CD4-positive, CD25-positive, alpha-beta regulatory T cell (primary cell): ENCODE data around the gene TET3. TPM values are rescaled to one million over a fixed set of nuclear protein-coding genes. Genes with fewer than 3 reads are reported as not detected.

Experiments
- ATAC-seq, 2 donors: fragments of 150-1000 bp; cut with Tn5 transposase; one replicate each; pipeline ENCODE4 v1.10.0; 2021; ENCODE audit warnings: low read depth in 2 of 2, moderate number of reproducible peaks in 2 of 2, moderate library complexity in 1 of 2
- DNase-seq, 3 donors: peaks; one replicate each; pipeline versions ENCODE4 v3.0.0 to v3.0.0-alpha.2; 2012 to 2022; ENCODE audit warnings: mixed read lengths in 1 of 3
- H3K27ac ChIP-seq: one replicate; pipeline ENCODE4 v1.7.0; 2013; ENCODE audit warnings: mild to moderate bottlenecking, low read length; ENCODE audit not compliant: insufficient read depth, poor library complexity, severe bottlenecking
- H3K27me3 ChIP-seq: one replicate; pipeline ENCODE4 v1.7.0; 2013; ENCODE audit warnings: low read length; ENCODE audit not compliant: control insufficient read depth, insufficient read depth
- H3K36me3 ChIP-seq: one replicate; pipeline ENCODE4 v1.7.0; 2013; ENCODE audit warnings: mild to moderate bottlenecking, low read length, moderate library complexity; ENCODE audit not compliant: control insufficient read depth, insufficient read depth
- H3K4me1 ChIP-seq: 2 replicates; pipeline ENCODE4 v1.7.0; 2013; ENCODE audit warnings: mild to moderate bottlenecking, low read length; ENCODE audit not compliant: insufficient read depth, control insufficient read depth, poor library complexity, severe bottlenecking
- H3K4me3 ChIP-seq: one replicate; pipeline ENCODE4 v1.7.0; 2013; ENCODE audit warnings: low read depth, mild to moderate bottlenecking, low read length, moderate library complexity
- H3K9me3 ChIP-seq, 2 experiments: 1 replicate in 1 of 2; 2 replicates in 1 of 2; pipeline ENCODE4 v1.7.0; 2013; ENCODE audit warnings: low read length in 2 of 2, mild to moderate bottlenecking in 1 of 2, moderate library complexity in 1 of 2; ENCODE audit not compliant: control insufficient read depth in 2 of 2
- H3K27ac Mint-ChIP-seq, 3 donors: one replicate each; pipeline ENCODE4 v1.8.0; 2020 to 2022; ENCODE audit warnings: mild to moderate bottlenecking in 3 of 3, mixed read lengths in 3 of 3, moderate library complexity in 2 of 3
- H3K27me3 Mint-ChIP-seq: one replicate; pipeline ENCODE4 v1.8.0; 2022; ENCODE audit warnings: mild to moderate bottlenecking, mixed read lengths
- H3K36me3 Mint-ChIP-seq: one replicate; pipeline ENCODE4 v1.8.0; 2020; ENCODE audit warnings: mixed read lengths
- H3K4me1 Mint-ChIP-seq, 4 donors: one replicate each; pipeline ENCODE4 v1.8.0; 2020 to 2022; ENCODE audit warnings: mixed read lengths in 4 of 4, mild to moderate bottlenecking in 1 of 4
- H3K4me3 Mint-ChIP-seq, 4 donors: one replicate each; pipeline ENCODE4 v1.8.0; 2020 to 2022; ENCODE audit warnings: mild to moderate bottlenecking in 4 of 4, mixed read lengths in 4 of 4, moderate library complexity in 3 of 4
- H3K9me3 Mint-ChIP-seq, 7 donors: one replicate each; pipeline ENCODE4 v1.8.0; 2020 to 2022; ENCODE audit warnings: mixed read lengths in 7 of 7, mild to moderate bottlenecking in 3 of 7, moderate library complexity in 2 of 7
- polyA plus RNA-seq, 4 donors: library from polyadenylated mRNA; unstranded; fragments of 300-500 nt; fragmentation: Illumina TruSeq; gene quantifications; one replicate each; pipeline ENCODE4 v1.2.3, GENCODE V29; 2021
- total RNA-seq: library from RNA; stranded (reverse); gene quantifications from one replicate; pipeline ENCODE4 v1.2.3, GENCODE V29; 2022

The TET3 gene
- total and polyA plus RNA-seq, 5 donors from 2014 or later = 0.22 to 26.3 (median 0.30) TPM

GRCh38 chr2:73942664-73943063, 42.0 kb upstream of the TET3 start:
- Histone ChIP-seq H3K4me1 (peaks cover 8% of the 10 kb centered on the region), H3K36me3 (peaks cover 48% of the 10 kb centered on the region), H3K27me3 (no peaks in the 10 kb centered on the region), H3K4me3 (no peak overlapping the region), H3K9me3 (no peaks in the 10 kb centered on the region), H3K27ac (peak overlapping the region; percentile 36)
- Mint-ChIP-seq H3K27me3 (no peaks in the 10 kb centered on the region), H3K4me1 (peaks cover 22 to 97% (median 65%) of the 10 kb centered on the region in 4 donors), H3K9me3 (no peaks in the 10 kb centered on the region), H3K27ac (peak overlapping the region in 1 of 3 donors; percentile 72), H3K4me3 (no peak overlapping the region), H3K36me3 (peaks cover 44% of the 10 kb centered on the region)
- DNase-seq (no peak), ATAC-seq (no peak)

- H3K36me3 ChIP-seq = peaks cover 54% of the 10 kb centered on the region
Observed at GRCh38 chr2:73944714-73945113, 40.0 kb upstream of the TET3 start.

GRCh38 chr2:73946215-73946614, 38.5 kb upstream of the TET3 start:
- Mint-ChIP-seq H3K4me1 (peaks cover 28 to 97% (median 59%) of the 10 kb centered on the region in 4 donors), H3K9me3 (no peaks in the 10 kb centered on the region), H3K27ac (peak overlapping the region in 2 of 3 donors; percentile 86 to 88), H3K4me3 (no peak overlapping the region), H3K36me3 (peaks cover 42% of the 10 kb centered on the region), H3K27me3 (no peaks in the 10 kb centered on the region)
- H3K4me3 ChIP-seq = no peak overlapping the region
- no peak overlapping the region for H3K27ac ChIP-seq
- H3K36me3 ChIP-seq = peaks cover 65% of the 10 kb centered on the region
- H3K9me3 ChIP-seq = no peaks in the 10 kb centered on the region
- no peaks in the 10 kb centered on the region for H3K27me3 ChIP-seq
- DNase-seq (no peak), ATAC-seq (no peak)
- H3K4me1 ChIP-seq = peaks cover 21% of the 10 kb centered on the region

More at GRCh38 chr2:73944714-73945113, 40.0 kb upstream of the TET3 start:
- H3K27ac Mint-ChIP-seq = peak overlapping the region; percentile 62 to 88 (median 76)
- H3K4me3 ChIP-seq = no peak overlapping the region
- no peaks in the 10 kb centered on the region for H3K9me3 Mint-ChIP-seq
- no peak for ATAC-seq
- no peaks in the 10 kb centered on the region for H3K27me3 Mint-ChIP-seq
- peaks cover 45% of the 10 kb centered on the region for H3K36me3 Mint-ChIP-seq
- H3K4me1 ChIP-seq = peaks cover 18% of the 10 kb centered on the region
- DNase-seq = no peak
- no peak overlapping the region for H3K27ac ChIP-seq
- no peaks in the 10 kb centered on the region for H3K27me3 ChIP-seq
- no peaks in the 10 kb centered on the region for H3K9me3 ChIP-seq
- H3K4me3 Mint-ChIP-seq = no peak overlapping the region
- peaks cover 28 to 97% (median 64%) of the 10 kb centered on the region in 4 donors for H3K4me1 Mint-ChIP-seq

GRCh38 chr2:73946666-73947065, 38.0 kb upstream of the TET3 start:
- Mint-ChIP-seq H3K4me1 (peaks cover 25 to 98% (median 60%) of the 10 kb centered on the region in 4 donors), H3K27me3 (no peaks in the 10 kb centered on the region), H3K4me3 (peak overlapping the region in 1 of 4 donors; percentile 39), H3K36me3 (peaks cover 47% of the 10 kb centered on the region), H3K27ac (peak overlapping the region in 2 of 3 donors; percentile 86 to 88), H3K9me3 (no peaks in the 10 kb centered on the region)
- Histone ChIP-seq H3K4me3 (no peak overlapping the region), H3K4me1 (peaks cover 21% of the 10 kb centered on the region), H3K27me3 (no peaks in the 10 kb centered on the region), H3K9me3 (no peaks in the 10 kb centered on the region), H3K36me3 (peaks cover 70% of the 10 kb centered on the region), H3K27ac (no peak overlapping the region)
- ATAC-seq = no peak
- DNase-seq = no peak

- peaks cover 20 to 96% (median 59%) of the 10 kb centered on the region in 4 donors for H3K4me1 Mint-ChIP-seq
- DNase-seq = no peak
- H3K9me3 Mint-ChIP-seq = no peaks in the 10 kb centered on the region
- ATAC-seq = no peak
- H3K27me3 Mint-ChIP-seq = no peaks in the 10 kb centered on the region
- Histone ChIP-seq H3K9me3 (no peaks in the 10 kb centered on the region), H3K4me3 (no peak overlapping the region), H3K27ac (no peak overlapping the region), H3K27me3 (no peaks in the 10 kb centered on the region), H3K36me3 (peaks cover 78% of the 10 kb centered on the region), H3K4me1 (peaks cover 21% of the 10 kb centered on the region)
- H3K27ac Mint-ChIP-seq = peak overlapping the region in 1 of 3 donors; percentile 88
- no peak overlapping the region for H3K4me3 Mint-ChIP-seq
- H3K36me3 Mint-ChIP-seq = peaks cover 55% of the 10 kb centered on the region
Observed at GRCh38 chr2:73947412-73948018, 37.2 kb upstream of the TET3 start.

GRCh38 chr2:73949802-73950201, 34.9 kb upstream of the TET3 start:
- H3K27me3 Mint-ChIP-seq = no peaks in the 10 kb centered on the region
- Histone ChIP-seq H3K4me1 (peaks cover 21% of the 10 kb centered on the region), H3K4me3 (no peak overlapping the region), H3K27ac (no peak overlapping the region), H3K27me3 (no peaks in the 10 kb centered on the region), H3K9me3 (no peaks in the 10 kb centered on the region), H3K36me3 (peaks cover 83% of the 10 kb centered on the region)
- DNase-seq (no peak), ATAC-seq (no peak)
- H3K4me1 Mint-ChIP-seq = peaks cover 17 to 83% (median 48%) of the 10 kb centered on the region in 4 donors
- H3K9me3 Mint-ChIP-seq = no peaks in the 10 kb centered on the region
- peak overlapping the region; percentile 63 to 88 (median 80) for H3K27ac Mint-ChIP-seq
- H3K36me3 Mint-ChIP-seq = peaks cover 54% of the 10 kb centered on the region
- H3K4me3 Mint-ChIP-seq = no peak overlapping the region

- peaks cover 15 to 65% (median 41%) of the 10 kb centered on the region in 4 donors for H3K4me1 Mint-ChIP-seq
- H3K36me3 Mint-ChIP-seq = peaks cover 56% of the 10 kb centered on the region
- no peak for ATAC-seq
- H3K27ac ChIP-seq = no peak overlapping the region
- peaks cover 21% of the 10 kb centered on the region for H3K4me1 ChIP-seq
- H3K4me3 ChIP-seq = no peak overlapping the region
- DNase-seq = no peak
- no peaks in the 10 kb centered on the region for H3K9me3 Mint-ChIP-seq
- peak overlapping the region in 2 of 3 donors; percentile 87 to 88 for H3K27ac Mint-ChIP-seq
- no peaks in the 10 kb centered on the region for H3K27me3 Mint-ChIP-seq
- H3K4me3 Mint-ChIP-seq = no peak overlapping the region
- H3K9me3 ChIP-seq = no peaks in the 10 kb centered on the region
- peaks cover 79% of the 10 kb centered on the region for H3K36me3 ChIP-seq
- H3K27me3 ChIP-seq = no peaks in the 10 kb centered on the region
Observed at GRCh38 chr2:73952499-73953446, 31.9 kb upstream of the TET3 start.
